ENCODE data around the gene NR5A2.

DNA sequence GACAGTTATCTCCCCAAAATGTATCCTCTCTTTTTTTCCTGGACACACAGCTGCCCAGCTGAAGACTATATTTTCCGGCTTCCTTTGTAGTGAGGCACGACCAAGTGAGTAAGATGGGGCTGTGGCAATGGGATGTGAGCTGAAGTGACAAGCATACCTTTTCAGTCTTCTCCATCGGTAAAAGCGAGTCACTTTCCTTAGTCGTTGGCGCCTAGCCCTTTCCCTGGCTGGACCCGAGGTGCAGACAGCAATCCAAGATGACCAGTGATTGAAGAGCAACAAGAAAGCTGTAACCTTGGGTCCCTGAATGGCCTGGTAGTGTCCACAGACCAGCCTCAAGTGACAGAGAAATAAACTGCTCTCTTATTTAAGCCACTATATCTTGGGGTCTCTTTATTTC, 155.2 kb downstream of the NR5A2 start:
- TF ChIP-seq, protein P1, sequence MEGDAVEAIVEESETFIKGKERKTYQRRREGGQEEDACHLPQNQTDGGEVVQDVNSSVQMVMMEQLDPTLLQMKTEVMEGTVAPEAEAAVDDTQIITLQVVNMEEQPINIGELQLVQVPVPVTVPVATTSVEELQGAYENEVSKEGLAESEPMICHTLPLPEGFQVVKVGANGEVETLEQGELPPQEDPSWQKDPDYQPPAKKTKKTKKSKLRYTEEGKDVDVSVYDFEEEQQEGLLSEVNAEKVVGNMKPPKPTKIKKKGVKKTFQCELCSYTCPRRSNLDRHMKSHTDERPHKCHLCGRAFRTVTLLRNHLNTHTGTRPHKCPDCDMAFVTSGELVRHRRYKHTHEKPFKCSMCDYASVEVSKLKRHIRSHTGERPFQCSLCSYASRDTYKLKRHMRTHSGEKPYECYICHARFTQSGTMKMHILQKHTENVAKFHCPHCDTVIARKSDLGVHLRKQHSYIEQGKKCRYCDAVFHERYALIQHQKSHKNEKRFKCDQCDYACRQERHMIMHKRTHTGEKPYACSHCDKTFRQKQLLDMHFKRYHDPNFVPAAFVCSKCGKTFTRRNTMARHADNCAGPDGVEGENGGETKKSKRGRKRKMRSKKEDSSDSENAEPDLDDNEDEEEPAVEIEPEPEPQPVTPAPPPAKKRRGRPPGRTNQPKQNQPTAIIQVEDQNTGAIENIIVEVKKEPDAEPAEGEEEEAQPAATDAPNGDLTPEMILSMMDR (IDR thresholded peaks at IDR 0.05 in 8 of 11, conservative IDR thresholded peaks at IDR 0.05 in 3 of 11), result no peak
- TF ChIP-seq POLR2AphosphoS5 (IDR thresholded peaks at IDR 0.05) (no peak), POLR2A (IDR thresholded peaks at IDR 0.05) (no peak)
